GM12875 (cell line): ENCODE data around the gene SNAP25.

Experiments used
- H3K4me3 ChIP-seq: one replicate; pipeline ENCODE4 v1.5.1; 2011; ENCODE audit warnings: low read depth, low read length, control low read depth
- CTCF ChIP-seq: IDR thresholded peaks from 2 replicates; pipeline ENCODE4 v1.5.1; 2011; ENCODE audit warnings: low read depth, mild to moderate bottlenecking, control low read depth, inconsistent platforms, low read length, moderate library complexity, borderline replicate concordance; ENCODE audit not compliant: insufficient read depth

SNAP25 gene

GRCh38 chr20:10322073-10323012 lies 103.7 kb downstream of the SNAP25 start:
- no peak overlapping the region for H3K4me3 ChIP-seq
- no peak for TF ChIP-seq CTCF

GRCh38 chr20:10323729-10324128 lies 105.1 kb downstream of the SNAP25 start:
- H3K4me3 ChIP-seq: no peak overlapping the region
- no peak for TF ChIP-seq CTCF

- TF ChIP-seq CTCF: no peak
- no peak overlapping the region for H3K4me3 ChIP-seq
These were observed 105.7 kb downstream of the SNAP25 start for GRCh38 chr20:10324198-10324847.

DNA sequence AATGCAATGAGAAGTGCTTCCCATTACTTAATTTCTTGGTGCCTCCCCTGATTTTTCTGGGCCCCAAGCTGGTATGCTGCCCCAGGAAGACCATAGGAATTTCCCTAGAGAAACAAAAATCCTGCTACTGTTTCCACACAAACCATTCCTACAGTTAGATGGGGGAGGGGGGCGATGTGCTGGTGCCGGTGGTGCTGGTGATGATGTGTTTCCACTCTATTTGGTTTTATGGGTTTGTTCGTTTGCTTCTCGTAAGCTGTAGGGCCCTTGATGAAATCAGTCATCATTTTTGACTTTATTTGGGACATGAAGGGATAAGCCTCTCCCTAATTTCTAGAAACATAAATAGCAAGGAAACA lies 110.2 kb downstream of the SNAP25 start:
- H3K4me3 ChIP-seq: no peak overlapping the region

DNA sequence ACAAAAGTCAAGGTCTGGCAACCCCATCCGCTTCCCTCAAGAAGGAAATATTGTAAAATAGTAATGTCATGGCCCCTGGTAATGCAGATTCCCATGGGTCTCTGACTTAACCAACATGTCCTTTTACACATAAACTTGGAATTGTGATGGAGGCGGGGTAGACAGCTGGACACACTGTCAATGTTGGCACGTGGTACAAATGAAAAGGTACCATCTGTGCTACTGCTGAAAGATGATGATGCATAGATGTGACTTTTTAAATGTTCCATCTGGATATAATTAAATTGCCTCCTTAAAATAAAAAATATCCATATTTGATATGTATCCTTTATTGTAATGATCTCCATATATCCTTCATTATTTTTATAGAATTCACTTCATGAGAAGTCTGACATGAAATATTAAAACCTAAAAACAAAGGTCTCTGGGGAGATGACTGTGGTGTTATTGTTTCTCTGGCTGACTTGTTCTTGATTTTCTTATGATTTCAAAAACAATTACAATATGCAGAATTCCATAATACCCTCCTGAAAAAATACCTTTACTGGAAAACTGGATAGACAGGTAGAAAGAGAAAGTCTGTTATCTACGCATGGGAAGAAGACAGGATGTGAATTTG lies 110.9 kb downstream of the SNAP25 start:
- TF ChIP-seq CTCF: no peak

More for the DNA sequence above, 110.2 kb downstream of the SNAP25 start:
- no peak for TF ChIP-seq CTCF

GRCh38 chr20:10330071-10330470 lies 111.4 kb downstream of the SNAP25 start:
- H3K4me3 ChIP-seq: no peak overlapping the region
- no peak for TF ChIP-seq CTCF

More for the DNA sequence above, 110.9 kb downstream of the SNAP25 start:
- no peak overlapping the region for H3K4me3 ChIP-seq
